SK-N-SH treated with all-trans-retinoic acid at 6 μM for 48 hours (cell line): ENCODE measurements around the gene RPS29.
"Not testable (repeated sequence)": the region's sequence is repeated elsewhere in the genome, so short reads cannot be mapped to it uniquely, and the experiment has no call there.

ENCODE experiments used
- ATAC-seq: fragments of 200-7000 bp; cut with Tn5 transposase; 3 replicates; pipeline ENCODE4 v1.9.1; 2020; ENCODE audit warnings: mild to moderate bottlenecking, moderate library complexity
- ARNTL ChIP-seq: fragments of 450-650 bp; formaldehyde crosslinking; IDR thresholded peaks from 2 replicates; pipeline ENCODE4 v1.5.0; 2020; ENCODE audit warnings: low read depth, mild to moderate bottlenecking, moderate library complexity, borderline replicate concordance
- BACH2 ChIP-seq: fragments of 250-450 bp; sonication (Bioruptor Pico); IDR thresholded peaks from 2 replicates; pipeline ENCODE4 v1.9.0; 2021; ENCODE audit warnings: mild to moderate bottlenecking, borderline replicate concordance
- CSDC2 ChIP-seq: fragments of 250-450 bp; sonication (Bioruptor Pico); IDR thresholded peaks from 2 replicates; pipeline ENCODE4 v1.5.0; 2020; ENCODE audit warnings: mild to moderate bottlenecking, moderate library complexity
- ESRRG ChIP-seq: fragments of 250-450 bp; sonication (Bioruptor Pico); IDR thresholded peaks from 2 replicates; pipeline ENCODE4 v1.6.1; 2021; ENCODE audit warnings: mild to moderate bottlenecking
- GLIS3 ChIP-seq: fragments of 250-450 bp; sonication (Bioruptor Pico); IDR thresholded peaks from 2 replicates; pipeline ENCODE4 v1.5.0; 2020; ENCODE audit warnings: mild to moderate bottlenecking, moderate library complexity
- OSR1 ChIP-seq: fragments of 250-450 bp; sonication (Bioruptor Pico); IDR thresholded peaks from 2 replicates; pipeline ENCODE4 v1.8.0; 2022; ENCODE audit warnings: moderate library complexity, mild to moderate bottlenecking, inconsistent platforms
- PPARA ChIP-seq: fragments of 250-450 bp; sonication (Bioruptor Pico); IDR thresholded peaks from 2 replicates; pipeline ENCODE4 v1.5.0; 2020; ENCODE audit warnings: mild to moderate bottlenecking, borderline replicate concordance
- RARB ChIP-seq: fragments of 250-450 bp; sonication (Bioruptor Pico); IDR thresholded peaks from 2 replicates; pipeline ENCODE4 v1.8.0; 2021; ENCODE audit warnings: mild to moderate bottlenecking, moderate library complexity
- TCF4 ChIP-seq: fragments of 250-450 bp; sonication (Bioruptor Pico); IDR thresholded peaks from 2 replicates; pipeline ENCODE4 v1.8.0; 2021; ENCODE audit warnings: mild to moderate bottlenecking, moderate library complexity, borderline replicate concordance
- TOX ChIP-seq: fragments of 250-450 bp; sonication (Bioruptor Pico); IDR thresholded peaks from 2 replicates; pipeline ENCODE4 v1.8.0; 2021; ENCODE audit warnings: mild to moderate bottlenecking, moderate library complexity, borderline replicate concordance
- ZC3H10 ChIP-seq: fragments of 250-450 bp; sonication (Bioruptor Pico); IDR thresholded peaks from 2 replicates; pipeline ENCODE4 v1.5.1; 2021; ENCODE audit warnings: mild to moderate bottlenecking, moderate library complexity
- ZFP3 ChIP-seq: fragments of 250-450 bp; sonication (Bioruptor Pico); IDR thresholded peaks from 2 replicates; pipeline ENCODE4 v1.5.0; 2020; ENCODE audit warnings: mild to moderate bottlenecking, moderate library complexity
- ZFP30 ChIP-seq: fragments of 450-650 bp; formaldehyde crosslinking; IDR thresholded peaks from 2 replicates; pipeline ENCODE4 v1.5.0; 2022; ENCODE audit warnings: mild to moderate bottlenecking, moderate library complexity
- ZNF565 ChIP-seq: fragments of 450-650 bp; formaldehyde crosslinking; conservative IDR thresholded peaks from 2 replicates; pipeline ENCODE4 v1.5.0; 2020; ENCODE audit warnings: low read depth, mild to moderate bottlenecking, moderate library complexity
- ZNF8 ChIP-seq: fragments of 450-650 bp; formaldehyde crosslinking; IDR thresholded peaks from 2 replicates; pipeline ENCODE4 v1.5.0; 2020; ENCODE audit warnings: mild to moderate bottlenecking, moderate library complexity
- TF ChIP-seq, protein P1 (sequence below): fragments of 250-450 bp; sonication (Bioruptor Pico); IDR thresholded peaks from 2 replicates; pipeline ENCODE4 v1.5.0; 2020; ENCODE audit warnings: mild to moderate bottlenecking, moderate library complexity
- TF ChIP-seq, protein P2 (sequence below): fragments of 250-450 bp; sonication (Bioruptor Pico); IDR thresholded peaks from 2 replicates; pipeline ENCODE4 v1.5.1; 2021; ENCODE audit warnings: mild to moderate bottlenecking, moderate library complexity
- TF ChIP-seq, protein P3 (sequence below): fragments of 250-450 bp; sonication (Bioruptor Pico); IDR thresholded peaks from 2 replicates; pipeline ENCODE4 v1.5.1; 2020; ENCODE audit warnings: low read depth, mild to moderate bottlenecking, moderate library complexity
- TF ChIP-seq, protein P4 (sequence below): fragments of 250-450 bp; sonication (Bioruptor Pico); IDR thresholded peaks from 2 replicates; pipeline ENCODE4 v1.8.0; 2021; ENCODE audit warnings: low read depth, mild to moderate bottlenecking, moderate library complexity, borderline replicate concordance
- TF ChIP-seq, protein P5 (sequence below): fragments of 250-450 bp; sonication (Bioruptor Pico); IDR thresholded peaks from 2 replicates; pipeline ENCODE4 v1.8.0; 2020; ENCODE audit warnings: mild to moderate bottlenecking, moderate library complexity, borderline replicate concordance

Gene RPS29

DNA sequence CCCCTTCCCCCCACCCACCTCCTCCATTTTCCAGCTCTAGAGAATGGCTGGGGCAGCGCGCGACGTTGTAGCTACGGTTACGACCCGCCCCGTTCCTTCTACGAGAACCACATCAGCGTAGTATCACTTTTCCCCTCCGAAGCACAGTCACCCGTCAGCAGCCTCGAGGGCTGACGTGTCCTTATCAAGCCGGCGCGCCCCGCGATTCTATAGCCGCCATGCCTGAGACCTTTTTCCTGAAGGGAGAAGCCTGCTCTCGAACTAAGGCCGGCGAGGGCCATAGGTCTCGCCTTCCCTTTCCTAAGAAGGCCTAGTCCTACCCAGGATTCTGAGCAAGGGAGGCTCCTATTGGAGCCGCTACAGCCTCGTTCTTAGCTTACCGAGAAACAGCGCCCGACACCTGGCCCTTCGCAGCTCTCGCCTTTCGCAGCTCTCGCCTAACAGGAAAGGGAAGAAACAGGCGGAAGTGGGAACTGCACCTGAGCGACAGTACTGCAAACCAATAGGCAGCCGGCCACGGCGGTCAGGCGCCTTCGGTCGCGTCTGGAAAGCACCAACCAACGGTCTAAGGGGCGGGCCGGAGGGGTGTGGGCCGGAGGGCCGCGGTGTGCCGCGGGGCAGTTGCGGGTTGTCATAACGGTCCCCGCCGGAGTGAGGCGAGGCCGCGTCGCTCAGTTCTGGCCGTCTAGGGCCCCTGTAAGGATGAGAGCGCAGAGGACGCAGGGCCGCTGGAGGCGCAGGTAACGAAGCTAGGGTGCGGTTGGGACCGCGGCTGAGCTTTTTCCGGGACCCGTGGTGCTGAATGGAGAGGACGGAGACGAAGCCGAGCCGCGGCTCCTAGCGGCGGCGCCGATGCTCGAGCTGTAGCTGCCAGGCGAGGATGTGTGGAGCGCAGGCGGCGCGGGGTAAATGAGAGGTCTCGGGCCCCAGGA, 34.3 kb upstream of the RPS29 start, which contains the start of the genes MGAT2 and RPL36AL:
MGAT2 (plus strand) TSS at position 618 of the 932 bp plus-strand sequence. CDS start 470 bp downstream, outside the sequence.
RPL36AL (minus strand) TSS at position 445 of the 932 bp plus-strand sequence. CDS start 1,522 bp downstream, outside the sequence.
- peak; percentile 97 for ATAC-seq
- no peak for TF ChIP-seq ZFP30
- TF ChIP-seq ZFP3, result peak; percentile 96
- TF ChIP-seq TCF4 (CRISPR knock-in tag), result no peak
- TF ChIP-seq BACH2 (CRISPR knock-in tag), result no peak
- TF ChIP-seq GLIS3 (CRISPR knock-in tag), result 0 out of 2 replicates have a peak, but pooled peaks have one; percentile 50
- TF ChIP-seq, protein P1, sequence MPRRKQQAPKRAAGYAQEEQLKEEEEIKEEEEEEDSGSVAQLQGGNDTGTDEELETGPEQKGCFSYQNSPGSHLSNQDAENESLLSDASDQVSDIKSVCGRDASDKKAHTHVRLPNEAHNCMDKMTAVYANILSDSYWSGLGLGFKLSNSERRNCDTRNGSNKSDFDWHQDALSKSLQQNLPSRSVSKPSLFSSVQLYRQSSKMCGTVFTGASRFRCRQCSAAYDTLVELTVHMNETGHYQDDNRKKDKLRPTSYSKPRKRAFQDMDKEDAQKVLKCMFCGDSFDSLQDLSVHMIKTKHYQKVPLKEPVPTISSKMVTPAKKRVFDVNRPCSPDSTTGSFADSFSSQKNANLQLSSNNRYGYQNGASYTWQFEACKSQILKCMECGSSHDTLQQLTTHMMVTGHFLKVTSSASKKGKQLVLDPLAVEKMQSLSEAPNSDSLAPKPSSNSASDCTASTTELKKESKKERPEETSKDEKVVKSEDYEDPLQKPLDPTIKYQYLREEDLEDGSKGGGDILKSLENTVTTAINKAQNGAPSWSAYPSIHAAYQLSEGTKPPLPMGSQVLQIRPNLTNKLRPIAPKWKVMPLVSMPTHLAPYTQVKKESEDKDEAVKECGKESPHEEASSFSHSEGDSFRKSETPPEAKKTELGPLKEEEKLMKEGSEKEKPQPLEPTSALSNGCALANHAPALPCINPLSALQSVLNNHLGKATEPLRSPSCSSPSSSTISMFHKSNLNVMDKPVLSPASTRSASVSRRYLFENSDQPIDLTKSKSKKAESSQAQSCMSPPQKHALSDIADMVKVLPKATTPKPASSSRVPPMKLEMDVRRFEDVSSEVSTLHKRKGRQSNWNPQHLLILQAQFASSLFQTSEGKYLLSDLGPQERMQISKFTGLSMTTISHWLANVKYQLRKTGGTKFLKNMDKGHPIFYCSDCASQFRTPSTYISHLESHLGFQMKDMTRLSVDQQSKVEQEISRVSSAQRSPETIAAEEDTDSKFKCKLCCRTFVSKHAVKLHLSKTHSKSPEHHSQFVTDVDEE, result 0 out of 2 replicates have a peak, but pooled peaks have one; percentile 56

DNA sequence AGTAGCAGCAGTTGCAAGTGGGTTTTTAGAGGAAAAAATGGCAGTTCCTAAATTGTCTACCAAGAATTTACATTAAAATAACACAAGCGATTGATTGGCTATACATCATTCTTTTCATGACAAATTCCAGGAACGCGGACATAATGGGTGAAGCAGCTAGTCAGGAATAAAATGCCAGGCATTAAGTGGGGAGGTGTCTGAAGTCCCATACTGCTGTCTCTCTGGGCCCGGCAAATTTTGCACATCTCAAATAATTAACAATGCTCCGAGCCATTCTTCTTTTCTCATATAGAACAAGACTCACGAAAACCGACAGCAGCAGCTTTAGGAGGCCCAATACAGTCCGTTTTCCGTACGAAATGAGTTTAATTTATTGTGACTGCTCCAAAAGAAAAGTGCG, 33.5 kb upstream of the RPS29 start:
- ATAC-seq, result no peak

DNA sequence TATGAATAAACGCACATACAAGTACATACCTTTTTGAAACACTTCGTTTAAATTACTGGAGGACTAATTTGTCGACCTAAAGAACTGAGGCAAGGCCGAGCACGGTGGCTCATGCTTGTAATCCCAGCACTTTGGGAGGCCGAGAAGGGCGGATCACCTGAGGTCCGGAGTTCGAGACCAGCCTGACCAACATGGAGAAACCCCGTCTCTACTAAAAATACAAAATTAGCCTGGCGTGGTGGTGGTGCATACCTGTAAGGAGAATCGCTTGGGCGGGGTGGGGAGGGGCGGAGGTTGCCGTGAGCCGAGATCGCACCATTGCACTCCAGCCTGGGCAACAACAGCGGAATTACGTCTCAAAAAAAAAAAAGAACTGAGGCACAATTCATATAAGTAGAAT, 33.1 kb upstream of the RPS29 start:
- not testable (repeated sequence) for ATAC-seq

More for the DNA sequence above, 33.5 kb upstream of the RPS29 start:
- TF ChIP-seq, protein P2, sequence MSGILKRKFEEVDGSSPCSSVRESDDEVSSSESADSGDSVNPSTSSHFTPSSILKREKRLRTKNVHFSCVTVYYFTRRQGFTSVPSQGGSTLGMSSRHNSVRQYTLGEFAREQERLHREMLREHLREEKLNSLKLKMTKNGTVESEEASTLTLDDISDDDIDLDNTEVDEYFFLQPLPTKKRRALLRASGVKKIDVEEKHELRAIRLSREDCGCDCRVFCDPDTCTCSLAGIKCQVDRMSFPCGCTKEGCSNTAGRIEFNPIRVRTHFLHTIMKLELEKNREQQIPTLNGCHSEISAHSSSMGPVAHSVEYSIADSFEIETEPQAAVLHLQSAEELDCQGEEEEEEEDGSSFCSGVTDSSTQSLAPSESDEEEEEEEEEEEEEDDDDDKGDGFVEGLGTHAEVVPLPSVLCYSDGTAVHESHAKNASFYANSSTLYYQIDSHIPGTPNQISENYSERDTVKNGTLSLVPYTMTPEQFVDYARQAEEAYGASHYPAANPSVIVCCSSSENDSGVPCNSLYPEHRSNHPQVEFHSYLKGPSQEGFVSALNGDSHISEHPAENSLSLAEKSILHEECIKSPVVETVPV (CRISPR knock-in tag), result no peak
- TF ChIP-seq TCF4 (CRISPR knock-in tag) (no peak), TOX (no peak), ZFP30 (no peak), GLIS3 (CRISPR knock-in tag) (no peak), CSDC2 (CRISPR knock-in tag) (no peak), BACH2 (CRISPR knock-in tag) (no peak), ZC3H10 (CRISPR knock-in tag) (no peak), ZNF8 (CRISPR knock-in tag) (no peak), ARNTL (CRISPR knock-in tag) (no peak), ZNF565 (CRISPR knock-in tag) (no peak), OSR1 (CRISPR knock-in tag) (no peak), ESRRG (CRISPR knock-in tag) (no peak), ZFP3 (no peak), PPARA (CRISPR knock-in tag) (no peak), RARB (CRISPR knock-in tag) (no peak)
- TF ChIP-seq, protein P3, sequence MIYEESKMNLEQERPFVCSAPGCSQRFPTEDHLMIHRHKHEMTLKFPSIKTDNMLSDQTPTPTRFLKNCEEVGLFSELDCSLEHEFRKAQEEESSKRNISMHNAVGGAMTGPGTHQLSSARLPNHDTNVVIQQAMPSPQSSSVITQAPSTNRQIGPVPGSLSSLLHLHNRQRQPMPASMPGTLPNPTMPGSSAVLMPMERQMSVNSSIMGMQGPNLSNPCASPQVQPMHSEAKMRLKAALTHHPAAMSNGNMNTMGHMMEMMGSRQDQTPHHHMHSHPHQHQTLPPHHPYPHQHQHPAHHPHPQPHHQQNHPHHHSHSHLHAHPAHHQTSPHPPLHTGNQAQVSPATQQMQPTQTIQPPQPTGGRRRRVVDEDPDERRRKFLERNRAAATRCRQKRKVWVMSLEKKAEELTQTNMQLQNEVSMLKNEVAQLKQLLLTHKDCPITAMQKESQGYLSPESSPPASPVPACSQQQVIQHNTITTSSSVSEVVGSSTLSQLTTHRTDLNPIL (CRISPR knock-in tag), result no peak
- TF ChIP-seq, protein P4, sequence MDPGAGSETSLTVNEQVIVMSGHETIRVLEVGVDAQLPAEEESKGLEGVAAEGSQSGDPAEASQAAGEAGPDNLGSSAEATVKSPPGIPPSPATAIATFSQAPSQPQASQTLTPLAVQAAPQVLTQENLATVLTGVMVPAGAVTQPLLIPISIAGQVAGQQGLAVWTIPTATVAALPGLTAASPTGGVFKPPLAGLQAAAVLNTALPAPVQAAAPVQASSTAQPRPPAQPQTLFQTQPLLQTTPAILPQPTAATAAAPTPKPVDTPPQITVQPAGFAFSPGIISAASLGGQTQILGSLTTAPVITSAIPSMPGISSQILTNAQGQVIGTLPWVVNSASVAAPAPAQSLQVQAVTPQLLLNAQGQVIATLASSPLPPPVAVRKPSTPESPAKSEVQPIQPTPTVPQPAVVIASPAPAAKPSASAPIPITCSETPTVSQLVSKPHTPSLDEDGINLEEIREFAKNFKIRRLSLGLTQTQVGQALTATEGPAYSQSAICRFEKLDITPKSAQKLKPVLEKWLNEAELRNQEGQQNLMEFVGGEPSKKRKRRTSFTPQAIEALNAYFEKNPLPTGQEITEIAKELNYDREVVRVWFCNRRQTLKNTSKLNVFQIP (CRISPR knock-in tag), result no peak
- TF ChIP-seq, protein P1, result no peak
- TF ChIP-seq, protein P5, sequence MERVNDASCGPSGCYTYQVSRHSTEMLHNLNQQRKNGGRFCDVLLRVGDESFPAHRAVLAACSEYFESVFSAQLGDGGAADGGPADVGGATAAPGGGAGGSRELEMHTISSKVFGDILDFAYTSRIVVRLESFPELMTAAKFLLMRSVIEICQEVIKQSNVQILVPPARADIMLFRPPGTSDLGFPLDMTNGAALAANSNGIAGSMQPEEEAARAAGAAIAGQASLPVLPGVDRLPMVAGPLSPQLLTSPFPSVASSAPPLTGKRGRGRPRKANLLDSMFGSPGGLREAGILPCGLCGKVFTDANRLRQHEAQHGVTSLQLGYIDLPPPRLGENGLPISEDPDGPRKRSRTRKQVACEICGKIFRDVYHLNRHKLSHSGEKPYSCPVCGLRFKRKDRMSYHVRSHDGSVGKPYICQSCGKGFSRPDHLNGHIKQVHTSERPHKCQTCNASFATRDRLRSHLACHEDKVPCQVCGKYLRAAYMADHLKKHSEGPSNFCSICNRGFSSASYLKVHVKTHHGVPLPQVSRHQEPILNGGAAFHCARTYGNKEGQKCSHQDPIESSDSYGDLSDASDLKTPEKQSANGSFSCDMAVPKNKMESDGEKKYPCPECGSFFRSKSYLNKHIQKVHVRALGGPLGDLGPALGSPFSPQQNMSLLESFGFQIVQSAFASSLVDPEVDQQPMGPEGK (CRISPR knock-in tag), result no peak
